H1 (cell line): ENCODE measurements around the gene KCNH5. TPM values are rescaled to one million over a fixed set of nuclear protein-coding genes. Genes with fewer than 3 reads are reported as not detected.

Experiments used
- CTCF ChIA-PET: fragments of 300-600 bp; sonication (Branson Sonifier 250); formaldehyde crosslinking; loops from one replicate; lab custom pipeline; 2021; ENCODE audit not compliant: partially characterized antibody; lab: Charles Lee
- POLR2A ChIA-PET: fragments of 300-600 bp; sonication (Branson Sonifier 250); formaldehyde crosslinking; loops from one replicate; lab custom pipeline; 2021; ENCODE audit warnings: inconsistent platforms; ENCODE audit not compliant: partially characterized antibody; lab: Charles Lee
- DNase-seq, 2 experiments: peaks; one replicate each; pipeline versions ENCODE4 v3.0.0 to v3.0.0-alpha.2; 2010 to 2022; ENCODE audit warnings: low spot score in 2 of 2, low read depth in 1 of 2, mixed read lengths in 1 of 2
- FAIRE-seq: peaks from 2 replicates; lab custom pipeline; 2011; peaks lifted over from hg19 to GRCh38; lab: Jason Lieb, UNC
- H2AFZ ChIP-seq: 2 replicates; pipeline ENCODE4 v1.8.1; 2012; ENCODE audit warnings: low read length, inconsistent platforms
- H2AK5ac ChIP-seq: 2 replicates; pipeline ENCODE4 v1.6.1; 2013; ENCODE audit warnings: low read depth, low read length
- H2BK120ac ChIP-seq: replicated peaks from 2 replicates; pipeline ENCODE3; 2013; ENCODE audit warnings: low read depth, low read length, inconsistent platforms
- H2BK12ac ChIP-seq: 2 replicates; pipeline ENCODE4 v1.6.1; 2013; ENCODE audit warnings: low read depth, low read length
- H2BK15ac ChIP-seq: 2 replicates; pipeline ENCODE4 v1.6.1; 2013; ENCODE audit warnings: low read length
- H2BK20ac ChIP-seq: 2 replicates; pipeline ENCODE4 v1.6.1; 2013; ENCODE audit warnings: low read length
- H2BK5ac ChIP-seq: 2 replicates; pipeline ENCODE4 v1.6.1; 2013; ENCODE audit warnings: low read depth, low read length
- H3K14ac ChIP-seq: 2 replicates; pipeline ENCODE4 v1.6.1; 2013; ENCODE audit warnings: inconsistent platforms; ENCODE audit not compliant: insufficient read length
- H3K18ac ChIP-seq: 2 replicates; pipeline ENCODE4 v1.6.1; 2013; ENCODE audit warnings: low read length; ENCODE audit errors: extremely low read depth
- H3K23ac ChIP-seq: 2 replicates; pipeline ENCODE4 v1.6.1; 2013; ENCODE audit warnings: inconsistent platforms; ENCODE audit not compliant: insufficient read length
- H3K23me2 ChIP-seq: 2 replicates; pipeline ENCODE4 v1.6.1; 2013; ENCODE audit warnings: low read depth, low read length
- H3K27ac ChIP-seq: 2 replicates; pipeline ENCODE4 v1.6.1; 2011; ENCODE audit warnings: low read depth, low read length, inconsistent platforms
- H3K27me3 ChIP-seq, 4 experiments: replicated peaks in 1 of 4; 1 replicate in 1 of 4; 2 replicates in 3 of 4; pipeline versions ENCODE4 v1.6.1 to v1.8.1; 2011 to 2013; ENCODE audit warnings: low read length in 3 of 4, mild to moderate bottlenecking in 3 of 4, inconsistent platforms in 2 of 4, mixed read lengths in 2 of 4, moderate library complexity in 1 of 4; ENCODE audit not compliant: control insufficient read depth in 3 of 4, insufficient read depth in 3 of 4; ENCODE audit errors: extremely low read depth in 1 of 4
- H3K36me3 ChIP-seq, 4 experiments: 2 replicates each; pipeline versions ENCODE4 v1.6.1 to v1.8.1; 2011 to 2013; ENCODE audit warnings: mild to moderate bottlenecking in 4 of 4, low read length in 3 of 4, moderate library complexity in 2 of 4, control low read depth in 1 of 4, inconsistent platforms in 1 of 4; ENCODE audit not compliant: insufficient read depth in 4 of 4, control insufficient read depth in 2 of 4
- H3K4ac ChIP-seq: replicated peaks from 2 replicates; pipeline ENCODE3; 2013; ENCODE audit warnings: low read length, low read depth, mixed read lengths, inconsistent platforms; ENCODE audit not compliant: insufficient read length
- H3K4me1 ChIP-seq, 4 experiments: replicated peaks in 1 of 4; 1 replicate in 1 of 4; 2 replicates in 3 of 4; pipeline versions ENCODE4 v1.6.1 to v1.8.1; 2011 to 2013; ENCODE audit warnings: low read length in 3 of 4, inconsistent platforms in 2 of 4, mixed read lengths in 1 of 4; ENCODE audit not compliant: insufficient read depth in 4 of 4, control insufficient read depth in 3 of 4
- H3K4me2 ChIP-seq, 2 experiments: 2 replicates each; pipeline versions ENCODE4 v1.6.1 to v1.8.1; 2011 to 2013; ENCODE audit warnings: low read depth in 2 of 2, low read length in 2 of 2, control low read depth in 1 of 2, inconsistent platforms in 1 of 2, mild to moderate bottlenecking in 1 of 2; ENCODE audit not compliant: insufficient read depth in 1 of 2
- H3K4me3 ChIP-seq, 4 experiments: fragments of 200-600, 300-600 bp in 1 of 4; sonication (generic), shearing (Covaris generic), sonication (Bioruptor Twin) in 1 of 4; 2 replicates each; pipeline versions ENCODE4 v1.5.1 to v1.8.1; 2011 to 2016; ENCODE audit warnings: low read length in 4 of 4, low read depth in 3 of 4, control low read depth in 2 of 4, inconsistent platforms in 2 of 4, mild to moderate bottlenecking in 2 of 4, mixed read lengths in 1 of 4, moderate library complexity in 1 of 4; ENCODE audit not compliant: insufficient read depth in 2 of 4; ENCODE audit errors: extremely low read depth in 1 of 4
- H3K56ac ChIP-seq: replicated peaks from 2 replicates; pipeline ENCODE3; 2013; ENCODE audit warnings: low read depth, mild to moderate bottlenecking, mixed read lengths, low read length, inconsistent platforms; ENCODE audit not compliant: insufficient read length
- H3K79me1 ChIP-seq: 2 replicates; pipeline ENCODE4 v1.6.1; 2013; ENCODE audit warnings: low read depth, low read length, control low read depth
- H3K79me2 ChIP-seq, 2 experiments: 2 replicates each; pipeline versions ENCODE4 v1.6.1 to v1.8.1; 2012 to 2013; ENCODE audit warnings: low read length in 2 of 2, mild to moderate bottlenecking in 2 of 2, inconsistent platforms in 1 of 2; ENCODE audit not compliant: insufficient read depth in 2 of 2, control insufficient read depth in 1 of 2
- H3K9ac ChIP-seq, 4 experiments: replicated peaks in 1 of 4; 1 replicate in 1 of 4; 2 replicates in 3 of 4; pipeline versions ENCODE4 v1.6.1 to v1.8.1; 2011 to 2013; ENCODE audit warnings: low read depth in 3 of 4, low read length in 3 of 4, control low read depth in 2 of 4, mild to moderate bottlenecking in 2 of 4, moderate library complexity in 2 of 4, inconsistent platforms in 1 of 4; ENCODE audit errors: extremely low read depth in 1 of 4
- H3K9me3 ChIP-seq, 2 experiments: 2 replicates each; pipeline versions ENCODE4 v1.6.1 to v1.8.1; 2012 to 2013; ENCODE audit warnings: mild to moderate bottlenecking in 2 of 2, moderate library complexity in 2 of 2, control low read depth in 1 of 2, inconsistent platforms in 1 of 2, low read depth in 1 of 2, low read length in 1 of 2, mixed read lengths in 1 of 2; ENCODE audit not compliant: insufficient read depth in 2 of 2
- H4K20me1 ChIP-seq, 2 experiments: replicated peaks in 1 of 2; 2 replicates each; pipeline versions ENCODE3 to v1.8.1; 2011 to 2013; ENCODE audit warnings: inconsistent platforms in 2 of 2, low read length in 2 of 2, mild to moderate bottlenecking in 1 of 2; ENCODE audit not compliant: insufficient read depth in 2 of 2, control insufficient read depth in 1 of 2
- H4K5ac ChIP-seq: 2 replicates; pipeline ENCODE4 v1.6.1; 2013; ENCODE audit warnings: low read length, low read depth, mixed read lengths, inconsistent platforms; ENCODE audit not compliant: insufficient read length
- H4K8ac ChIP-seq: 2 replicates; pipeline ENCODE4 v1.8.0; 2013; ENCODE audit warnings: mild to moderate bottlenecking, moderate library complexity, low read length, inconsistent platforms; ENCODE audit not compliant: insufficient read depth; ENCODE audit errors: extremely low read depth
- H4K91ac ChIP-seq: replicated peaks from 2 replicates; pipeline ENCODE3; 2013; ENCODE audit warnings: low read length, mixed read lengths, inconsistent platforms; ENCODE audit not compliant: insufficient read length
- BCL11A ChIP-seq, 2 experiments: IDR thresholded peaks; one replicate each; pipeline ENCODE4 v1.6.1; 2011; ENCODE audit warnings: low read depth in 2 of 2, low read length in 2 of 2, mild to moderate bottlenecking in 2 of 2
- CTBP2 ChIP-seq: IDR thresholded peaks from 2 replicates; pipeline ENCODE4 v1.7.0; 2011; ENCODE audit warnings: borderline replicate concordance, mild to moderate bottlenecking, moderate library complexity, mixed read lengths, low read length; ENCODE audit not compliant: insufficient read depth, insufficient read length
- HDAC6 ChIP-seq: IDR thresholded peaks from one replicate; pipeline ENCODE4 v1.7.1; 2012; ENCODE audit warnings: low read depth, mild to moderate bottlenecking, inconsistent platforms, low read length, moderate library complexity
- KDM1A ChIP-seq: fragments of 200-600, 300-600 bp; sonication (generic); IDR thresholded peaks from 2 replicates; pipeline ENCODE4 v1.7.1; 2016; ENCODE audit warnings: mild to moderate bottlenecking, low read length, borderline replicate concordance
- KDM4A ChIP-seq: IDR thresholded peaks from one replicate; pipeline ENCODE4 v1.7.1; 2012; ENCODE audit warnings: low read depth, mild to moderate bottlenecking, moderate library complexity, low read length, inconsistent platforms; ENCODE audit not compliant: severe bottlenecking
- KDM5A ChIP-seq: fragments of 200-600 bp; IDR thresholded peaks from 2 replicates; pipeline ENCODE4 v1.7.1; 2012; ENCODE audit warnings: mild to moderate bottlenecking, low read length, inconsistent platforms, mixed read lengths
- SAP30 ChIP-seq: fragments of 300-600 bp; sonication (generic); IDR thresholded peaks from 2 replicates; pipeline ENCODE4 v1.7.1; 2012; ENCODE audit warnings: low read length, moderate library complexity, mild to moderate bottlenecking, inconsistent platforms; ENCODE audit not compliant: insufficient read depth, insufficient replicate concordance
- SP1 ChIP-seq: IDR thresholded peaks from 2 replicates; pipeline ENCODE4 v1.6.1; 2011; ENCODE audit warnings: low read depth, low read length
- TAF7 ChIP-seq: optimal IDR thresholded peaks from 2 replicates; pipeline ENCODE3; 2011; ENCODE audit warnings: low read depth, mild to moderate bottlenecking, inconsistent platforms, low read length, moderate library complexity, borderline replicate concordance
- TCF12 ChIP-seq: IDR thresholded peaks from 2 replicates; pipeline ENCODE4 v1.6.1; 2011; ENCODE audit warnings: low read depth, mild to moderate bottlenecking, low read length
- TEAD4 ChIP-seq: IDR thresholded peaks from 2 replicates; pipeline ENCODE4 v1.6.1; 2012; ENCODE audit warnings: low read depth, low read length, inconsistent platforms, mixed read lengths
- WGBS, 2 experiments: shearing (Covaris generic) in 1 of 2; methylation state at CpG; one replicate each; pipeline versions ENCODE4 v1.1.6 to v1.1.7; 2013 to 2015; ENCODE audit warnings: low lambda C conversion rate in 2 of 2, mixed read lengths in 2 of 2, inconsistent platforms in 1 of 2, low coverage in 1 of 2, missing lambda C conversion rate in 1 of 2; ENCODE audit not compliant: insufficient replicate concordance in 2 of 2, insufficient coverage in 1 of 2, insufficient read length in 1 of 2; ENCODE audit errors: extremely low coverage in 1 of 2, missing lambda C conversion rate in 1 of 2; 5-methylcytosine and 5-hydroxymethylcytosine counted together
- polyA plus RNA-seq, 7 experiments: library from polyadenylated mRNA; depleted of rRNA in 3 of 7; stranded (reverse) in 5 of 7; unstranded in 2 of 7; fragments of >200 nt in 5 of 7; fragments of 200-250 nt in 2 of 7; gene quantifications; 1 replicate in 5 of 7; 2 replicates in 1 of 7; 4 replicates in 1 of 7; pipeline versions ENCODE4 v1.2.1 to v1.2.3, GENCODE V29; 2011 to 2013; ENCODE audit warnings: missing spikeins in 2 of 7, mixed read lengths in 2 of 7
- total RNA-seq: library from RNA; stranded (reverse); fragmentation: NEBNext Ultra II Directional; extraction: Animal tissue kit (Norgen Biotek cat#: 25700); gene quantifications from 2 replicates; pipeline ENCODE4 v1.2.1, GENCODE V29; 2021
- TF ChIP-seq, protein P1 (sequence below), 3 experiments: IDR thresholded peaks; 1 replicate in 2 of 3; 2 replicates in 1 of 3; pipeline versions ENCODE4 v1.5.1 to v1.6.1; 2011; ENCODE audit warnings: low read length in 3 of 3, mild to moderate bottlenecking in 3 of 3, inconsistent platforms in 2 of 3, low read depth in 1 of 3, moderate library complexity in 1 of 3; ENCODE audit not compliant: insufficient read depth in 1 of 3; ENCODE audit errors: control extremely low read depth in 1 of 3

The KCNH5 gene
- total and polyA plus RNA-seq, 2 of the 8 experiments (the other 6 are each of a cell fraction or from before 2014, with no cell fraction given) = 0.24 to 0.50 TPM

GRCh38 chr14:62722406-62722805, 322.9 kb downstream of the KCNH5 start:
- Histone ChIP-seq H3K27ac (no peak overlapping the region), H3K4me3 (no peak overlapping the region), H3K36me3 (no peaks in the 10 kb centered on the region), H3K4ac (no peak overlapping the region), H2BK5ac (no peak overlapping the region), H2BK15ac (no peak overlapping the region), H4K5ac (no peak overlapping the region), H2BK120ac (no peak overlapping the region), H4K8ac (no peak overlapping the region), H3K18ac (no peak overlapping the region), H3K56ac (no peak overlapping the region), H3K14ac (no peak overlapping the region), H3K9ac (no peak overlapping the region), H3K79me2 (no peaks in the 10 kb centered on the region), H3K79me1 (no peaks in the 10 kb centered on the region), H3K4me2 (no peak overlapping the region), H3K4me1 (no peaks in the 10 kb centered on the region), H2AK5ac (no peak overlapping the region), H2BK12ac (no peak overlapping the region), H3K27me3 (no peaks in the 10 kb centered on the region), H3K23me2 (no peaks in the 10 kb centered on the region), H2AFZ (no peak overlapping the region), H3K23ac (no peak overlapping the region), H2BK20ac (no peak overlapping the region), H4K20me1 (no peaks in the 10 kb centered on the region), H4K91ac (no peak overlapping the region), H3K9me3 (peaks cover 0 to 2% of the 10 kb centered on the region in 2 experiments; a peak in 1 of 4 replicates)
- FAIRE-seq (no peak), DNase-seq (no peak)
- ChIA-PET POLR2A (no interaction called here), CTCF (interaction anchor here (1.0 kb wide), 1 partner anchor 11 kb away, joined by 4 read pairs; no protein-coding TSS in a partner anchor)
- WGBS, 2 experiments = 84% methylated on average over 2 of the region's 2 CpGs; no CpG with 5 or more reads in 1 of the 2 experiments
- TF ChIP-seq KDM4A (no peak), KDM5A (no peak), SAP30 (no peak), TEAD4 (no peak), CTBP2 (no peak), KDM1A (no peak), SP1 (no peak), TAF7 (no peak), TCF12 (no peak), BCL11A (IDR thresholded peaks at IDR 0.05; ENCODE audit: low read depth in 2 of 2, low read length in 2 of 2) (no peak), HDAC6 (no peak)
- TF ChIP-seq, protein P1, sequence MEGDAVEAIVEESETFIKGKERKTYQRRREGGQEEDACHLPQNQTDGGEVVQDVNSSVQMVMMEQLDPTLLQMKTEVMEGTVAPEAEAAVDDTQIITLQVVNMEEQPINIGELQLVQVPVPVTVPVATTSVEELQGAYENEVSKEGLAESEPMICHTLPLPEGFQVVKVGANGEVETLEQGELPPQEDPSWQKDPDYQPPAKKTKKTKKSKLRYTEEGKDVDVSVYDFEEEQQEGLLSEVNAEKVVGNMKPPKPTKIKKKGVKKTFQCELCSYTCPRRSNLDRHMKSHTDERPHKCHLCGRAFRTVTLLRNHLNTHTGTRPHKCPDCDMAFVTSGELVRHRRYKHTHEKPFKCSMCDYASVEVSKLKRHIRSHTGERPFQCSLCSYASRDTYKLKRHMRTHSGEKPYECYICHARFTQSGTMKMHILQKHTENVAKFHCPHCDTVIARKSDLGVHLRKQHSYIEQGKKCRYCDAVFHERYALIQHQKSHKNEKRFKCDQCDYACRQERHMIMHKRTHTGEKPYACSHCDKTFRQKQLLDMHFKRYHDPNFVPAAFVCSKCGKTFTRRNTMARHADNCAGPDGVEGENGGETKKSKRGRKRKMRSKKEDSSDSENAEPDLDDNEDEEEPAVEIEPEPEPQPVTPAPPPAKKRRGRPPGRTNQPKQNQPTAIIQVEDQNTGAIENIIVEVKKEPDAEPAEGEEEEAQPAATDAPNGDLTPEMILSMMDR (IDR thresholded peaks at IDR 0.05; ENCODE audit: control extremely low read depth in 1 of 3, insufficient read depth in 1 of 3, low read depth in 1 of 3, low read length in 3 of 3) = no peak
